ENCODE results near the gene KLF9.

DNA sequence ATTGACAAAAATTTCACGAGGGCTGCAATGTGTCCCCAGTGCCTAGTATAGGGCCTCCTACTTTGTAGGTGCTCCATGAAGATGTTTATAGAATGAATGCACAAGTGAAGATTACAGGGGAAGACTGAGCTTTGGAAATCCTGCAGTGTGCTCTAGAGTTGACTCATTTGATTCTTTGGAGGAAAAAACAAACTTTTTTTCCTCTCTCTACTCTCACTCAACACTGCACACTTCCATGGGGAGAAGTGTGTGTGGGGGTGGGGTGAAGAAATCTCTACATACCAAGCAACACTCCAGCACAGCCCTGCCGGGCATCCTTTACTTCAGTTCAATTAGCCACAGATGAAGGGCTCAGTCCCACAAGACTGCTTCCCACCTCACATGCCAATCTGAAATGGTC lies 49.4 kb upstream of the KLF9 start:
- TF ChIP-seq, protein P1, sequence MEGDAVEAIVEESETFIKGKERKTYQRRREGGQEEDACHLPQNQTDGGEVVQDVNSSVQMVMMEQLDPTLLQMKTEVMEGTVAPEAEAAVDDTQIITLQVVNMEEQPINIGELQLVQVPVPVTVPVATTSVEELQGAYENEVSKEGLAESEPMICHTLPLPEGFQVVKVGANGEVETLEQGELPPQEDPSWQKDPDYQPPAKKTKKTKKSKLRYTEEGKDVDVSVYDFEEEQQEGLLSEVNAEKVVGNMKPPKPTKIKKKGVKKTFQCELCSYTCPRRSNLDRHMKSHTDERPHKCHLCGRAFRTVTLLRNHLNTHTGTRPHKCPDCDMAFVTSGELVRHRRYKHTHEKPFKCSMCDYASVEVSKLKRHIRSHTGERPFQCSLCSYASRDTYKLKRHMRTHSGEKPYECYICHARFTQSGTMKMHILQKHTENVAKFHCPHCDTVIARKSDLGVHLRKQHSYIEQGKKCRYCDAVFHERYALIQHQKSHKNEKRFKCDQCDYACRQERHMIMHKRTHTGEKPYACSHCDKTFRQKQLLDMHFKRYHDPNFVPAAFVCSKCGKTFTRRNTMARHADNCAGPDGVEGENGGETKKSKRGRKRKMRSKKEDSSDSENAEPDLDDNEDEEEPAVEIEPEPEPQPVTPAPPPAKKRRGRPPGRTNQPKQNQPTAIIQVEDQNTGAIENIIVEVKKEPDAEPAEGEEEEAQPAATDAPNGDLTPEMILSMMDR (IDR thresholded peaks at IDR 0.05), result no peak
- TF ChIP-seq POLR2AphosphoS5 (IDR thresholded peaks at IDR 0.05) (no peak), POLR2A (IDR thresholded peaks at IDR 0.05) (no peak), EP300 (IDR thresholded peaks at IDR 0.05) (no peak)
